K562 (cell line): ENCODE results near the gene CRKL. TPM values are rescaled to one million over a fixed set of nuclear protein-coding genes. Genes with fewer than 3 reads are reported as not detected.

ENCODE experiments used
- DDX20 ChIP-seq: fragments of 450-650 bp; IDR thresholded peaks from 2 replicates; pipeline ENCODE4 v1.6.1; 2016; ENCODE audit warnings: missing genetic modification characterization, low read depth, mild to moderate bottlenecking, missing compliant biosample characterization, moderate library complexity
- KLF10 ChIP-seq: fragments of 250-450 bp; sonication (Bioruptor Pico); IDR thresholded peaks from 2 replicates; pipeline ENCODE4 v1.6.1; 2021; ENCODE audit warnings: matching md5 sums
- ZNF217 ChIP-seq: sonication (generic); formaldehyde crosslinking; IDR thresholded peaks from 2 replicates; pipeline ENCODE4 v1.8.0; 2022; ENCODE audit warnings: mild to moderate bottlenecking, missing genetic modification reagents
- ZNF407 ChIP-seq: fragments of 450-650 bp; IDR thresholded peaks from 2 replicates; pipeline ENCODE4 v1.6.1; 2016; ENCODE audit warnings: low read depth
- polyA plus RNA-seq, 8 experiments: library from polyadenylated mRNA; depleted of rRNA in 4 of 8; stranded (reverse) in 5 of 8; unstranded in 3 of 8; fragments of >200 nt; fragmentation: Nextera tagmentation in 2 of 8; fragmentation: Illumina TruSeq in 1 of 8; extraction: Ambion mirVana in 2 of 8; extraction: Trizol in 1 of 8; gene quantifications; 2 replicates each; pipeline versions ENCODE4 v1.2.1 to v1.2.3, GENCODE V29; 2011 to 2014; ENCODE audit warnings: inconsistent platforms in 1 of 8, missing spikeins in 1 of 8
- total RNA-seq, 7 experiments: library from RNA; depleted of rRNA in 6 of 7; stranded (reverse); fragments of >200 nt in 6 of 7; fragmentation: Illumina TruSeq in 2 of 7; extraction: Trizol in 2 of 7; gene quantifications; 2 replicates each; pipeline versions ENCODE4 v1.2.1 to v1.2.3, GENCODE V29; 2011 to 2021; ENCODE audit warnings: low replicate concordance in 1 of 7
- TF ChIP-seq, protein P1 (sequence below): fragments of 250-450 bp; sonication (Bioruptor Pico); IDR thresholded peaks from 2 replicates; pipeline ENCODE4 v1.8.0; 2022; ENCODE audit warnings: moderate library complexity, mild to moderate bottlenecking, inconsistent platforms
- TF ChIP-seq, protein P2 (sequence below): fragments of 450-650 bp; formaldehyde crosslinking; IDR thresholded peaks from 2 replicates; pipeline ENCODE4 v1.4.0; 2020; ENCODE audit warnings: mild to moderate bottlenecking, moderate library complexity

Gene CRKL
- total and polyA plus RNA-seq, 9 of the 15 experiments (the other 6 are each of a cell fraction or from before 2014, with no cell fraction given): 100 to 263 (median 124) TPM

- no peak for TF ChIP-seq ZNF407
- TF ChIP-seq, protein P1, sequence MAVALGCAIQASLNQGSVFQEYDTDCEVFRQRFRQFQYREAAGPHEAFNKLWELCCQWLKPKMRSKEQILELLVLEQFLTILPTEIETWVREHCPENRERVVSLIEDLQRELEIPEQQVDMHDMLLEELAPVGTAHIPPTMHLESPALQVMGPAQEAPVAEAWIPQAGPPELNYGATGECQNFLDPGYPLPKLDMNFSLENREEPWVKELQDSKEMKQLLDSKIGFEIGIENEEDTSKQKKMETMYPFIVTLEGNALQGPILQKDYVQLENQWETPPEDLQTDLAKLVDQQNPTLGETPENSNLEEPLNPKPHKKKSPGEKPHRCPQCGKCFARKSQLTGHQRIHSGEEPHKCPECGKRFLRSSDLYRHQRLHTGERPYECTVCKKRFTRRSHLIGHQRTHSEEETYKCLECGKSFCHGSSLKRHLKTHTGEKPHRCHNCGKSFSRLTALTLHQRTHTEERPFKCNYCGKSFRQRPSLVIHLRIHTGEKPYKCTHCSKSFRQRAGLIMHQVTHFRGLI (CRISPR knock-in tag): no peak
- TF ChIP-seq, protein P2, sequence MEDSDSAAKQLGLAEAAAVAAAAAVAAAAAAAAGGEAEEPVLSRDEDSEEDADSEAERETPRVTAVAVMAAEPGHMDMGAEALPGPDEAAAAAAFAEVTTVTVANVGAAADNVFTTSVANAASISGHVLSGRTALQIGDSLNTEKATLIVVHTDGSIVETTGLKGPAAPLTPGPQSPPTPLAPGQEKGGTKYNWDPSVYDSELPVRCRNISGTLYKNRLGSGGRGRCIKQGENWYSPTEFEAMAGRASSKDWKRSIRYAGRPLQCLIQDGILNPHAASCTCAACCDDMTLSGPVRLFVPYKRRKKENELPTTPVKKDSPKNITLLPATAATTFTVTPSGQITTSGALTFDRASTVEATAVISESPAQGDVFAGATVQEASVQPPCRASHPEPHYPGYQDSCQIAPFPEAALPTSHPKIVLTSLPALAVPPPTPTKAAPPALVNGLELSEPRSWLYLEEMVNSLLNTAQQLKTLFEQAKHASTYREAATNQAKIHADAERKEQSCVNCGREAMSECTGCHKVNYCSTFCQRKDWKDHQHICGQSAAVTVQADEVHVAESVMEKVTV (CRISPR knock-in tag): no peak
- TF ChIP-seq KLF10: no peak
- no peak for TF ChIP-seq ZNF217
- TF ChIP-seq DDX20 (tag): no peak
Measured at GRCh38 chr22:20978419-20978818, 61.2 kb downstream of the CRKL start (continued).
